ENCODE data around the gene GPC6. TPM values are rescaled to one million over a fixed set of nuclear protein-coding genes. Genes with fewer than 3 reads are reported as not detected.

Gene GPC6
- total RNA-seq, 5 donors from 2014 or later (not counting 1 experiment from before 2014, with no cell fraction given): 0.03 to 0.18 (median 0.06) TPM; not detected in 2

GRCh38 chr13:94395860-94396259 is 1169.3 kb downstream of the GPC6 start:
- no peaks in the 10 kb centered on the region for H3K36me3 ChIP-seq (ENCODE audit: control insufficient read depth in 2 of 2, extremely low read depth in 1 of 2, insufficient read depth in 1 of 2, low read length in 1 of 2)
- H3K4me1 ChIP-seq (ENCODE audit: control insufficient read depth in 1 of 2, extremely low read depth in 1 of 2, insufficient read depth in 2 of 2, low read length in 2 of 2): no peaks in the 10 kb centered on the region
- no peak overlapping the region for H3K27ac Mint-ChIP-seq
- no peaks in the 10 kb centered on the region for H3K4me1 Mint-ChIP-seq
- ChIA-PET POLR2A (no interaction called here), CTCF (no interaction called here)
- no peaks in the 10 kb centered on the region for H3K9me3 Mint-ChIP-seq
- H3K36me3 Mint-ChIP-seq: no peaks in the 10 kb centered on the region
- H3K27me3 ChIP-seq (replicated peaks in 1 of 2; ENCODE audit: control insufficient read depth in 2 of 2, extremely low read depth in 1 of 2, insufficient read depth in 2 of 2, low read length in 1 of 2): no peaks in the 10 kb centered on the region
- no peak for DNase-seq
- WGBS (ENCODE audit: insufficient coverage): 80% methylated on average over 1 of the region's 5 CpGs
- ATAC-seq (replicated peaks in 1 of 4): no peak
- no peak overlapping the region for H3K4me3 ChIP-seq (ENCODE audit: control insufficient read depth in 1 of 2, extremely low read depth in 1 of 2, low read length in 1 of 2)
- peaks cover 0 to 5% of the 10 kb centered on the region in 2 donors for H3K27me3 Mint-ChIP-seq
- no peaks in the 10 kb centered on the region for H3K9me3 ChIP-seq
- H3K4me3 Mint-ChIP-seq: no peak overlapping the region
- no peak overlapping the region for H3K27ac ChIP-seq (ENCODE audit: low read length)

- Histone ChIP-seq H3K4me3 (ENCODE audit: control insufficient read depth in 1 of 2, extremely low read depth in 1 of 2, low read length in 1 of 2) (no peak overlapping the region), H3K27ac (ENCODE audit: low read length) (no peak overlapping the region), H3K9me3 (no peaks in the 10 kb centered on the region), H3K36me3 (ENCODE audit: control insufficient read depth in 2 of 2, extremely low read depth in 1 of 2, insufficient read depth in 1 of 2, low read length in 1 of 2) (no peaks in the 10 kb centered on the region), H3K27me3 (replicated peaks in 1 of 2; ENCODE audit: control insufficient read depth in 2 of 2, extremely low read depth in 1 of 2, insufficient read depth in 2 of 2, low read length in 1 of 2) (no peaks in the 10 kb centered on the region), H3K4me1 (ENCODE audit: control insufficient read depth in 1 of 2, extremely low read depth in 1 of 2, insufficient read depth in 2 of 2, low read length in 2 of 2) (no peaks in the 10 kb centered on the region)
- Mint-ChIP-seq H3K4me1 (no peaks in the 10 kb centered on the region), H3K4me3 (no peak overlapping the region), H3K27ac (no peak overlapping the region), H3K36me3 (no peaks in the 10 kb centered on the region), H3K27me3 (no peaks in the 10 kb centered on the region), H3K9me3 (no peaks in the 10 kb centered on the region)
- DNase-seq (no peak), ATAC-seq (replicated peaks in 1 of 4) (no peak)
- CTCF ChIA-PET: no interaction called here
- POLR2A ChIA-PET: no interaction called here
Observed at GRCh38 chr13:94399812-94400211, 1173.2 kb downstream of the GPC6 start.

GRCh38 chr13:94400874-94401273 is 1174.3 kb downstream of the GPC6 start:
- no peak for ATAC-seq (replicated peaks in 1 of 4)
- no peaks in the 10 kb centered on the region for H3K27me3 ChIP-seq (replicated peaks in 1 of 2; ENCODE audit: control insufficient read depth in 2 of 2, extremely low read depth in 1 of 2, insufficient read depth in 2 of 2, low read length in 1 of 2)
- ChIA-PET POLR2A (no interaction called here), CTCF (no interaction called here)
- no peak overlapping the region for H3K4me3 Mint-ChIP-seq
- no peaks in the 10 kb centered on the region for H3K36me3 Mint-ChIP-seq
- H3K27ac Mint-ChIP-seq: no peak overlapping the region
- H3K4me3 ChIP-seq (ENCODE audit: control insufficient read depth in 1 of 2, extremely low read depth in 1 of 2, low read length in 1 of 2): no peak overlapping the region
- H3K9me3 Mint-ChIP-seq: no peaks in the 10 kb centered on the region
- 82% methylated on average over 3 of the region's 4 CpGs for whole genome bisulfite sequencing (ENCODE audit: insufficient coverage)
- no peak overlapping the region for H3K27ac ChIP-seq (ENCODE audit: low read length)
- no peaks in the 10 kb centered on the region for H3K4me1 ChIP-seq (ENCODE audit: control insufficient read depth in 1 of 2, extremely low read depth in 1 of 2, insufficient read depth in 2 of 2, low read length in 2 of 2)
- no peaks in the 10 kb centered on the region for H3K27me3 Mint-ChIP-seq
- H3K9me3 ChIP-seq: no peaks in the 10 kb centered on the region
- DNase-seq: no peak
- H3K4me1 Mint-ChIP-seq: no peaks in the 10 kb centered on the region
- no peaks in the 10 kb centered on the region for H3K36me3 ChIP-seq (ENCODE audit: control insufficient read depth in 2 of 2, extremely low read depth in 1 of 2, insufficient read depth in 1 of 2, low read length in 1 of 2)

GRCh38 chr13:94408314-94409036 is 1181.9 kb downstream of the GPC6 start:
- WGBS (ENCODE audit: insufficient coverage): 93% methylated on average over 3 of the region's 7 CpGs
- no peak for ATAC-seq (replicated peaks in 1 of 4)
- no peak overlapping the region for H3K4me3 Mint-ChIP-seq
- no peaks in the 10 kb centered on the region for H3K9me3 ChIP-seq
- no peak overlapping the region for H3K4me3 ChIP-seq (ENCODE audit: control insufficient read depth in 1 of 2, extremely low read depth in 1 of 2, low read length in 1 of 2)
- ChIA-PET CTCF (no interaction called here), POLR2A (no interaction called here)
- H3K36me3 Mint-ChIP-seq: no peaks in the 10 kb centered on the region
- peaks cover 0 to 6% of the 10 kb centered on the region in 2 experiments for H3K27me3 ChIP-seq (replicated peaks in 1 of 2; ENCODE audit: control insufficient read depth in 2 of 2, extremely low read depth in 1 of 2, insufficient read depth in 2 of 2, low read length in 1 of 2)
- no peak overlapping the region for H3K27ac ChIP-seq (ENCODE audit: low read length)
- DNase-seq: no peak
- H3K27me3 Mint-ChIP-seq: peaks cover 7 to 12% of the 10 kb centered on the region in 2 donors
- H3K27ac Mint-ChIP-seq: no peak overlapping the region
- no peaks in the 10 kb centered on the region for H3K9me3 Mint-ChIP-seq
- no peaks in the 10 kb centered on the region for H3K4me1 Mint-ChIP-seq
- no peaks in the 10 kb centered on the region for H3K4me1 ChIP-seq (ENCODE audit: control insufficient read depth in 1 of 2, extremely low read depth in 1 of 2, insufficient read depth in 2 of 2, low read length in 2 of 2)
- H3K36me3 ChIP-seq (ENCODE audit: control insufficient read depth in 2 of 2, extremely low read depth in 1 of 2, insufficient read depth in 1 of 2, low read length in 1 of 2): no peaks in the 10 kb centered on the region

- no peak for DNase-seq
- no peak for ATAC-seq (replicated peaks in 1 of 4)
- Mint-ChIP-seq H3K9me3 (peaks cover 0 to 6% (median 0%) of the 10 kb centered on the region in 3 donors), H3K36me3 (no peaks in the 10 kb centered on the region), H3K27me3 (peaks cover 15 to 17% of the 10 kb centered on the region in 2 donors), H3K4me1 (no peaks in the 10 kb centered on the region), H3K27ac (no peak overlapping the region), H3K4me3 (no peak overlapping the region)
- CTCF ChIA-PET: interaction anchor here in 1 of 2 donors (0.6 kb wide), 2 partner anchors 222 to 1666 kb away, joined by 3 to 4 read pairs; no protein-coding TSS in a partner anchor
- H3K27me3 ChIP-seq (replicated peaks in 1 of 2; ENCODE audit: control insufficient read depth in 2 of 2, extremely low read depth in 1 of 2, insufficient read depth in 2 of 2, low read length in 1 of 2): peaks cover 0 to 9% of the 10 kb centered on the region in 2 experiments
- POLR2A ChIA-PET: interaction anchor here in 1 of 2 donors (0.6 kb wide), 1 partner anchor 25 kb away, joined by 3 read pairs; no protein-coding TSS in a partner anchor
- no peaks in the 10 kb centered on the region for H3K36me3 ChIP-seq (ENCODE audit: control insufficient read depth in 2 of 2, extremely low read depth in 1 of 2, insufficient read depth in 1 of 2, low read length in 1 of 2)
- no peak overlapping the region for H3K27ac ChIP-seq (ENCODE audit: low read length)
- H3K4me3 ChIP-seq (ENCODE audit: control insufficient read depth in 1 of 2, extremely low read depth in 1 of 2, low read length in 1 of 2): no peak overlapping the region
- WGBS (ENCODE audit: insufficient coverage): 33% methylated on average over 1 of the region's 3 CpGs
- no peaks in the 10 kb centered on the region for H3K9me3 ChIP-seq
- H3K4me1 ChIP-seq (ENCODE audit: control insufficient read depth in 1 of 2, extremely low read depth in 1 of 2, insufficient read depth in 2 of 2, low read length in 2 of 2): no peaks in the 10 kb centered on the region
Observed at GRCh38 chr13:94411747-94412146, 1185.1 kb downstream of the GPC6 start.

- ChIA-PET CTCF (no interaction called here), POLR2A (interaction anchor here in 1 of 2 donors (0.6 kb wide), 1 partner anchor 778 kb away, joined by 9 read pairs; no protein-coding TSS in a partner anchor)
- Mint-ChIP-seq H3K4me3 (no peak overlapping the region), H3K9me3 (peaks cover 0 to 16% (median 8%) of the 10 kb centered on the region in 3 donors), H3K27me3 (peaks cover 15 to 17% of the 10 kb centered on the region in 2 donors), H3K4me1 (peaks cover 0 to 3% (median 2%) of the 10 kb centered on the region in 3 donors), H3K36me3 (no peaks in the 10 kb centered on the region), H3K27ac (no peak overlapping the region)
- no peak for ATAC-seq (replicated peaks in 1 of 4)
- H3K27ac ChIP-seq (ENCODE audit: low read length): no peak overlapping the region
- no peaks in the 10 kb centered on the region for H3K4me1 ChIP-seq (ENCODE audit: control insufficient read depth in 1 of 2, extremely low read depth in 1 of 2, insufficient read depth in 2 of 2, low read length in 2 of 2)
- no peak overlapping the region for H3K4me3 ChIP-seq (ENCODE audit: control insufficient read depth in 1 of 2, extremely low read depth in 1 of 2, low read length in 1 of 2)
- peaks cover 0 to 9% of the 10 kb centered on the region in 2 experiments for H3K27me3 ChIP-seq (replicated peaks in 1 of 2; ENCODE audit: control insufficient read depth in 2 of 2, extremely low read depth in 1 of 2, insufficient read depth in 2 of 2, low read length in 1 of 2)
- no peaks in the 10 kb centered on the region for H3K36me3 ChIP-seq (ENCODE audit: control insufficient read depth in 2 of 2, extremely low read depth in 1 of 2, insufficient read depth in 1 of 2, low read length in 1 of 2)
- no peak for DNase-seq
- WGBS (ENCODE audit: insufficient coverage): 80% methylated on average over 2 of the region's 3 CpGs
- H3K9me3 ChIP-seq: peaks cover 2% of the 10 kb centered on the region
Observed at GRCh38 chr13:94412870-94413597, 1186.4 kb downstream of the GPC6 start.

All from T-cell (primary cell).